ENCODE results near the gene PRKCZ.

The PRKCZ gene

DNA sequence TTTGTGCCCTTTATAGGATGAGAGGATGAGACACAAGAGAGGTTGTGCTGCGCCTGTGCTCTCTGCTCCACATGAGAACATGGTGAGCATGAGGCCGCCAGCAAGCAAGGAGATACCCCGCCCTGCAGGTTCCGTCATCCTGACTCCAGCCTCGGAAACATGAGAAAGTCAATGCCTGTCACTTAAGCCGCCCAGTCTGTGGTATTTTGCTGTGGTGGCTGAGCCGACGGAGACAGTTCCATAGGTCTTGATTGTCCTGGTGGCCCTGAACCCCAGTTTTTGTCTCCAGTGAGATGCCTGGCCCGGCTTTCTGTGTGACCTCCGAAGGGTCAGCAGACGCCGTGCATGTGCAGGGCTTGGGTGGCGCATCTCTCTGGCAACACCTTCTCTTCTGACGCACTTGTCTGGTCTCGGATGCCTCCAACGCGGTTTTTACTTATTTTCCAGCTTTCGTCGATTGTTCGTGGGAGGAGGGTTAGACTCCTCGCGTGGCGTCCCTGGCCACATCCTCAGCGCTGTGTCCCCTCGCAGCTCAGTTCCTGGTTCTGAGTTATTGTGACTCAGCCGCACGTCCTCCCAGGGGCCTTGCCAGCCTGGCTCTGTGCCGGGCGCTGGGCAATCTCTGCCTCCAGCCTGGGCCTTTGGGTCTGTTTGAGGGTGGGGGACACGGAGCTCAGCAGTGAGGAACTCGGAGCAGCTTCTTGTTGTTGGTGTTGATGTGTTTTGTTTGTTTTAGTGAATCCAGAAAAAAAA is 74.4 kb downstream of the PRKCZ start:
- peak; percentile 49 for DNase-seq

DNA sequence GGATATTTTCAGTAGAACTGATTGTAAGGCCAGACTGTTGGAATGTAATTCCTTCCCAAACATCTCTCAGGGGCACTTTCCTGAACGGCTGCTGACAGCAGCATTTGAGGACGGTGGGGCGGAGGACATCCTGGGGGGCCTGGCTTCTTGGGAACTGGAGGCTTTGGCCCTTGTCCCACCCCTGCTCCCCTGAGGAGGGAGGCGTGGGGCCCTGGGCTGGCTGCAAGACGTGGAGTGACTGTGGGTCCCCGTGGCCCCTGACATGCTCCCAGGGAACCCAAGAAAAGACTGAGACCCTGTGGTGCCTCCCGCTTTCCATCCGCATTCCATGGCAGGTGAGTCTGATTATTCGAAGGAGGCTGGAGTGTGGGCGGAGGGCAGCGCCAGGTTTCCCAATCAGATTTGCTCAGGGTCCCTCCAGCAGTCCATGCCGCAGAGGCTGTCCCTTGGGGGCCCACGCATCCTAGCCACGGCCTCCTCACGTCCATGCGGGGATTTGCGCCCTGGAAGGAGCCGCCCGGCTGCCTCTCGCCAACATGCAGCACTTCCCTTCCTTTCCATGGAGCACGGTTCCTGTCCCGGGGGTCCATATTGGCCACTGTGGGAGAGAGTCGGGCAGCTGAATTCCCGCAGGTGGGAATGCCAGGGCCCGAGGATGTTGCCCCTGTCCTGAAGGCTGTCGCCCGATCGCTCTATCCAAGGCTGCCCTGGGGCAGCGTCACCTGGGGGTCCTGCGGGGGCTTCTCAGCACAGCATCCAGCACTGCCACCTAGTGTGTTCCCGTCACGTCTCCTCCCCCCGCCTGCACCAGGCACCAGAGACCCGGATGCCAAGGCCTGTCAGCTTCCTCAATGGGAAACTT is 75.4 kb downstream of the PRKCZ start:
- DNase-seq: peak; percentile 42

- peak; percentile 21 for DNase-seq
Measured at GRCh38 chr1:2126331-2127186, 76.3 kb downstream of the PRKCZ start.

DNA sequence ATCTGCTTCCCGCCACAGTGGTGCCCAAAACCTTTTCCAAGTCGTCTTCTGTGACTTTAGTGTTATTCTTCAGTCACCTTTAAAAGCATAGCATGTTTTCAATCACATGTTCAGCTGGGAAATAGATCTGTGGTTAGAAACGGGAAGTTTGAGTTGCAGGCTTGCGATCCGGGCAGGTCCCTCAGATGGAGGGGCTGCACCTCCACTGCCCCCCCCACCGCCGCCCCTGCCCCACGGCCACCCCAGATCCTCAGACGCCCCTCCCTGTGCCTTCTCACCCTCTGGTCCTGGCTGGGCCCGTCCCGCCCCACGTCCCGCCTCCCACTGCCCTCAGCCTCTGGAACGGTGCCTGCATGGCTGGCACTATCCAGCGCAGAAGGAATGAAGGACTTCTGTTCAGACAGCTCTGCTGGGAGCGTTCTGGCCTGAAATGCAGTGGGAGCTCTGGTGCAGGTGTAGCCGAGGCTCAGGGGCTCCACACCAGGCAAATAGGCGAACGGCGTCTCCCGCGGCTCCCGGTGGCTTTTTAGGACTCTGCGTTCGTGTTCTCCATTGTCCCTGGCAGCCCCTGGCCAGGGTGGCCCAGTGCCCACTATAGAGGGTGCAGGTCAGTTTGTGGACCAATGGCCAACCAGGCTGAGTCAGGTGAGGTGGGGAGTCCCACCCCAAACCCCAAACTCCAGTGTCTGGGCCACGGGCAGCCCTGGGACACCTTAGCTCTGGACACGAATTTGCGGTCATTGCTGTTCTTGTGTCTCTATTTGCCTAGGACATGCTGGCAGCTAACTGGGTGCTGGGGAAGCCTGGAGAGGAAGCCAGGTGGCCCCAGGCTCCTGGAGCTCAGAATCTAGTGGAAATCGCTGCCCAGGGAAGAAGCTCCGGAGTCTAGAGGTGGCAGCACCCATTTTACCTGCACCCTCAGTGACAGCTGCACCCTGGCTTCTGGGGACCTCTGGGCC is 77.3 kb downstream of the PRKCZ start:
- peak; percentile 72 for DNase-seq

DNA sequence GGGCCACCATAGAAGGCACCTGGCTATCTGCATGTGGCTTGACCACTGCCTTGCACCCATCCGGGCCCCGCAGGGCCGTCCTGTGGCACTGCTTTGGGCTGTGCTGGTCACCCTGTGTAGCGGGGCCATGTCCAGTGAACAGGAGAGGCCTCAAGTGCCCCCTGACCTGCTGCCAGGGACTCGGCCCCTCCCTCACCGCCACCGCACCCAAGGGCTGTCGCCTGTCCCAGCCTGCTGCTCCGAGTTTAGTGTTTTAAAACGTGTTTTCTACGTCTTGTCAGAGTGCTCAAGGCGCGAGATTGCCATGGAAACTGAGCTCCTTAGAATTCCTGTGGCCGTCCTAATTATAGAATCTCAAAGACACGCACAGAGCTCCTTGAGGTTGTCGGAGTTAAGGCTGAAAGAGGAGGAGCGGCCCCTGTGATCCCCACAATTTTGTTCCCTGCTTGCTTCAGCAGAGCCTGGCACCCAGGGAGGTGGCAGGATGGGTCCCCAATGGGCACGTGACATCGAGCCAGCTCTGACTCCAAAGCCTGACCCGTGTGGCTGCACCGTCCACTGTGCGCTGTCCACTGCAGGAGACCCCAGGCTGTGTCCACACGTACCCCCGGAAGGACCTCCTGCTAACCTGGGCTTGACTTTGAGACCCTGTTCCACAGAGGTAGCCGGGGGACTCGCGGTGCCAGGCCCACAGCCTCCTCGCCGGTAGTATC is 78.1 kb downstream of the PRKCZ start:
- DNase-seq: peak; percentile 42

DNA sequence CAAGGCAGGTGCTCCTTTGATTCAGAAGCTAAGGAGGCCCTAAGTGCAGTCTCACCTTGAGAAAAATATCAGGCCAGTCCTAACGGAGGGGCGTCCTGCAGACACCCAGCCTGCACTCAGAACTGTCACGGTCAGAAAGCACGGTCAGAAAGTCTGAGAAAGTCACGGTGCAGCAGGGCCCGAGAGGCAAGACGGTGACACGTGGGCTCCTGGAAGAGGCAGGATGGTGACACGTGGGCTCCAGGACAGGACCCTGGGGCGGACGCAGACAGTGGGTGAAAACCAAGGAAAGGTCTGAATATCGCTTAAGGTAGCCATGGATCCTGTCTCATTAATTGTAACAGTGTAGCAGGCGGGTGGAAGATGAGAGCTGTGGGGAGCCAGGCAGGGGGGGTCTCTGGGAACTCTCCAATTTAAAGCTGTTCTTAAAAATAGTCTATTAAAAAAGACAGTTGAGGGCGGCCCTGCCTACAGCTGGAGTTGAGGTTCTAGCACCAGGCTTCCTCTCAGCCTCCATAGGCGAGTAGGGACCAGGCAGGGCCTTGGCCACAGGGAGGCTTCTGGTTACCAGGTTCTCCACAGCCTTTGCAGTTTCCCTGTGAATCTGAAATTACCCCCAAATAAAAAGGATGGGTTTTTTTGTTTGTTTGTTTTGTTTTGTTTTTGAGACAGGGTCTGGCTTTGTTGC is 79.2 kb downstream of the PRKCZ start:
- peak; percentile 13 for DNase-seq

DNA sequence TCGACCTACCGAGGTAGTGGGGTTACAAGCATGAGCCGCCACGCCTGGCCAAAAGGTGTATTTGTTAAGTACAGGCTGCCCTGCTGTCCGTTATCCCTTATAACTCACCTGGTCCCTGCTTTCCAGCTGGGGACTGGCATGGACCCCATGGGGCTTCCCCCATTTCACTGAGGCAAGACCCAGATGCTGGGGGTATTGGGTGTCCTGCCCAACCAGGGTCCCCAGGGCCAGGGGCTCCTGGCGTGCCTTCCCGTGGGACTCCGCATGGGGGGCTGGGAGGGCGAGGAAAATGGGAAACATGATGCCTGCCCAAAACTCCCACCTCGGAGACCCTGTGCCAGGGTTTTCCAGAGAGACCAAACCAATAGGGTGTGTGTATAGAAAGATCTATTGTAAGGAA is 79.9 kb downstream of the PRKCZ start:
- DNase-seq: peak; percentile 19

- peak; percentile 35 for DNase-seq
Measured at GRCh38 chr1:2130871-2131289, 80.7 kb downstream of the PRKCZ start.

DNA sequence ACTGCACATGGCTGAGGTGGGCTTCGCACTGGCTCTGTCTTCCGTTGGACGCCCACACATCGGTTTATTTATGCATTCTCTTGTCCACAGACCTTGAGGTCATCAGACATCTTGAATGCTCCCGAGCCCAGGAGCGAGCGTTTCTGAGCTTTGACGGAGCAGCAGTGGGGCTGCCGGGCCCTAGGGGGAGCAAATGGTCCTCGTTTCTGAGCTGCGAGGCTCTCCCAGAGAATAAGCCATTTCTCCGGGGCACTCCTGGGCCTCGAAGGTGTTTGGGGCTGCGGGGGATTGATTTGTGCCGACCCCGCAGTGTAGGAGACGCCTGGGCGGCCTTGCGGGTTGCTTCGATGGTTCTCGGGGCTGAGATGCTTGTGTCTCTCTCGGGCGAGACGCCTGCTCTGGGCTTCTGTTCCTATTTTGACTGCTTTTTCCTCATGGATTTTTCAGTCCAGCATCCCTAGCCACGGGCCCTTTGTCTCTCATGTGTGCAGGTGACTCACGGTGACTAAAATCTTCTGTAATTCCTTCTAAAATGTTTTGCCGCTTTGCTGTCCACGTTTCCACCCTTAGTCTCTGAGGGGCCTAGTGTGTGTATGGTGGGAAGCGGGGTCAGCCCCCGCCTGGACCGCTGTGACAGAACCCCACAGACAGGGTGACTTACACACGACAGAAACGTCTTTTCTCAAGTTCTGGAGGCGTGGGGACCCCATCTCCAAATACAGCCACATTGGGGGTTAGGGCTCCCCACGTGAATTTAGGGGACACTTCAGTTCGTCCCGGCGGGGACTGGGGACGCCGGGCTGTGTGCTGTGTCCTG is 82.2 kb downstream of the PRKCZ start:
- DNase-seq: peak; percentile 64

- peak; percentile 99 for DNase-seq
Measured at GRCh38 chr1:2133039-2133878, 83.0 kb downstream of the PRKCZ start.

GRCh38 chr1:2133879-2134215 is 83.6 kb downstream of the PRKCZ start:
- no peak for DNase-seq

- no peak for DNase-seq
Measured at GRCh38 chr1:2134266-2134620, 84.0 kb downstream of the PRKCZ start.

DNA sequence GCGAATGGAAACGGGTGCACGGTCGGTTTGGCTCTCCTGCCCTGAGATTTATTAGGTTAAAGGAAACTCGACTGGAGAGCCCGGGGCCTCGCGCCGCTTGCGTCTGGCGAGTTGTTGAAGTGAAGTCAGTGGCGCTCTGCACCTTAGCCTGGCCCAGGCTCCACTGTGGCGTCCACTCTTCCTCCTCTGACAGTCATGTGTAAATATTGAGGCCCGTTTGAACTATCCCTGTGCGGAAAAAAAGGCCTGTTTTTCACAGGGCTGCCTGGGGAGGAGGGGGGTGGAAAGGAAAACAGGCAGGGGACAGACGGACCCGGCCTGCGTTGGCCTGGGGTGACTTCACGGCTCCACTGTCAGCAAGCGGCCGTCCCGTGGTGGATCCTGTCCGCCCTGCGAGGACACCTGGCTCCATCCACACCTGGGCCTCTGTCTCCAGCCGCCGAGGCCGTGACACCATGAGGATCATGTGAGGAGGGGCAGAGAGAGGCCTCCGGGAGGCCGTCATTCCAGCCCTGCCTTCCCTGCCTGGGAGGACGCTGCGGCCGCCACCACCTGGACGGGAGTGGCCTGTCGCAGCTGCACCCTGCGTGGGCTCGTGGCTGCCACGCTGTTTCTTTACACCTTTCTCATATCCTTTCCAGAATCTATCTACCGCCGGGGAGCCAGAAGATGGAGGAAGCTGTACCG is 84.6 kb downstream of the PRKCZ start:
- DNase-seq: peak; percentile 60

- DNase-seq: peak; percentile 95
Measured at GRCh38 chr1:2135441-2135841, 85.2 kb downstream of the PRKCZ start.

GRCh38 chr1:2135941-2136340 is 85.7 kb downstream of the PRKCZ start:
- no peak for DNase-seq

- DNase-seq: no peak
Measured at GRCh38 chr1:2136386-2137235, 86.4 kb downstream of the PRKCZ start.
